Thymus (tissue), 14 donors: ENCODE data around the gene CLDND1. TPM values are rescaled to one million over a fixed set of nuclear protein-coding genes. Genes with fewer than 3 reads are reported as not detected.

Source experiments
- DNase-seq, 9 donors: peaks; one replicate each; pipeline ENCODE4 v3.0.0-alpha.2; 2013; ENCODE audit warnings: low spot score in 9 of 9, low read depth in 6 of 9, missing footprints in 1 of 9
- H3K27ac ChIP-seq, 2 donors: one replicate each; pipeline ENCODE4 v1.5.1; 2013; ENCODE audit warnings: control low read depth in 1 of 2, low read depth in 1 of 2, low read length in 1 of 2, mild to moderate bottlenecking in 1 of 2, moderate library complexity in 1 of 2
- H3K27me3 ChIP-seq, 2 donors: one replicate each; pipeline ENCODE4 v1.5.1; 2013; ENCODE audit warnings: low read length in 1 of 2; ENCODE audit not compliant: control insufficient read depth in 2 of 2, insufficient read depth in 1 of 2
- H3K36me3 ChIP-seq, 2 donors: one replicate each; pipeline ENCODE4 v1.5.1; 2013; ENCODE audit warnings: low read length in 1 of 2, mild to moderate bottlenecking in 1 of 2, moderate library complexity in 1 of 2; ENCODE audit not compliant: control insufficient read depth in 2 of 2, insufficient read depth in 2 of 2
- H3K4me1 ChIP-seq, 2 donors: one replicate each; pipeline ENCODE4 v1.5.1; 2013; ENCODE audit warnings: low read length in 2 of 2; ENCODE audit not compliant: control insufficient read depth in 2 of 2, insufficient read depth in 2 of 2
- H3K4me3 ChIP-seq, 2 donors: one replicate each; pipeline ENCODE4 v1.5.1; 2013; ENCODE audit warnings: low read length in 2 of 2, control low read depth in 1 of 2, mild to moderate bottlenecking in 1 of 2
- H3K9me3 ChIP-seq, 2 donors: one replicate each; pipeline ENCODE4 v1.5.1; 2013; ENCODE audit warnings: low read length in 1 of 2, mild to moderate bottlenecking in 1 of 2; ENCODE audit not compliant: control insufficient read depth in 2 of 2, insufficient read depth in 1 of 2
- WGBS: extraction: QIAGEN DNeasy Blood & Tissue Kit; methylation state at CpG from one replicate; pipeline ENCODE4 v1.1.7; 2013; 5-methylcytosine and 5-hydroxymethylcytosine counted together
- long read RNA-seq, 10 donors: transcript quantifications; one replicate each; lab custom pipeline, GENCODE V29; 2026
- polyA plus RNA-seq: library from polyadenylated mRNA; stranded (reverse); fragments of 200-250 nt; gene quantifications from one replicate; pipeline ENCODE4 v1.2.3, GENCODE V29; 2013
- total RNA-seq: library from RNA; stranded (reverse); fragments of 120-200 nt; gene quantifications from one replicate; pipeline ENCODE4 v1.2.4, GENCODE V29; 2013
- donor health status: healthy.

CLDND1 gene
- 65.2 TPM for total RNA-seq
- 60.1 TPM for polyA plus RNA-seq
- long read RNA-seq, donor 1, partial matches to known transcripts, result 0 of 4 reads
- long read RNA-seq, donor 1, other reads (novel, unspliced or antisense), result 0 of 4 reads
- long read RNA-seq, donor 2, transcript CLDND1-201 (5 exons, 2,161 nt), result major isoform, 39 of 60 reads
- long read RNA-seq, donor 2, transcript CLDND1-207 (2 exons, 778 nt), result minor isoform, 6 of 60 reads
- long read RNA-seq, donor 2, partial matches to known transcripts, result 6 of 60 reads
- long read RNA-seq, donor 2, other reads (novel, unspliced or antisense), result 0 of 60 reads
- long read RNA-seq, donor 3, transcript CLDND1-201 (5 exons, 2,161 nt), result major isoform, 26 of 40 reads
- long read RNA-seq, donor 3, transcript CLDND1-207 (2 exons, 778 nt), result minor isoform, 5 of 40 reads
- long read RNA-seq, donor 3, partial matches to known transcripts, result 0 of 40 reads
- long read RNA-seq, donor 3, other reads (novel, unspliced or antisense), result 0 of 40 reads
- long read RNA-seq, donor 4, transcript CLDND1-201 (5 exons, 2,161 nt), result major isoform, 11 of 14 reads
- long read RNA-seq, donor 4, partial matches to known transcripts, result 0 of 14 reads
- long read RNA-seq, donor 4, other reads (novel, unspliced or antisense), result 0 of 14 reads
- long read RNA-seq, donor 5, transcript CLDND1-207 (2 exons, 778 nt), result minor isoform, 6 of 43 reads
- long read RNA-seq, donor 5, transcript CLDND1-201 (5 exons, 2,161 nt), result major isoform, 27 of 43 reads
- long read RNA-seq, donor 5, transcript CLDND1-213 (2 exons, 520 nt), result minor isoform, 5 of 43 reads
- long read RNA-seq, donor 5, partial matches to known transcripts, result 0 of 43 reads
- long read RNA-seq, donor 5, other reads (novel, unspliced or antisense), result 0 of 43 reads
- long read RNA-seq, donor 6, transcript CLDND1-201 (5 exons, 2,161 nt), result major isoform, 15 of 20 reads
- long read RNA-seq, donor 6, partial matches to known transcripts, result 0 of 20 reads
- long read RNA-seq, donor 6, other reads (novel, unspliced or antisense), result 0 of 20 reads
- long read RNA-seq, donor 7, transcript CLDND1-201 (5 exons, 2,161 nt), result major isoform, 24 of 34 reads
- long read RNA-seq, donor 7, transcript CLDND1-213 (2 exons, 520 nt), result minor isoform, 6 of 34 reads
- long read RNA-seq, donor 7, partial matches to known transcripts, result 0 of 34 reads
- long read RNA-seq, donor 7, other reads (novel, unspliced or antisense), result 0 of 34 reads
- long read RNA-seq, donor 8, transcript CLDND1-201 (5 exons, 2,161 nt), result major isoform, 7 of 17 reads
- long read RNA-seq, donor 8, partial matches to known transcripts, result 6 of 17 reads
- long read RNA-seq, donor 8, other reads (novel, unspliced or antisense), result 0 of 17 reads
- long read RNA-seq, donor 9, transcript CLDND1-201 (5 exons, 2,161 nt), result major isoform, 11 of 42 reads
- long read RNA-seq, donor 9, partial matches to known transcripts, result 23 of 42 reads
- long read RNA-seq, donor 9, other reads (novel, unspliced or antisense), result 0 of 42 reads
- long read RNA-seq, donor 10, transcript CLDND1-201 (5 exons, 2,161 nt), result major isoform, 18 of 23 reads
- long read RNA-seq, donor 10, partial matches to known transcripts, result 0 of 23 reads
- long read RNA-seq, donor 10, other reads (novel, unspliced or antisense), result 0 of 23 reads

GRCh38 chr3:98522544-98523281 is at the start of gene CLDND1:
Gene CLDND1 (minus strand): TSS chr3:98522902. CDS start chr3:98521424, 1,478 bp downstream.
- Histone ChIP-seq H3K4me3 (peak within 1 kb of the TSS; percentile 74 to 84), H3K27me3 (no peaks in the 10 kb centered on the region)

DNA sequence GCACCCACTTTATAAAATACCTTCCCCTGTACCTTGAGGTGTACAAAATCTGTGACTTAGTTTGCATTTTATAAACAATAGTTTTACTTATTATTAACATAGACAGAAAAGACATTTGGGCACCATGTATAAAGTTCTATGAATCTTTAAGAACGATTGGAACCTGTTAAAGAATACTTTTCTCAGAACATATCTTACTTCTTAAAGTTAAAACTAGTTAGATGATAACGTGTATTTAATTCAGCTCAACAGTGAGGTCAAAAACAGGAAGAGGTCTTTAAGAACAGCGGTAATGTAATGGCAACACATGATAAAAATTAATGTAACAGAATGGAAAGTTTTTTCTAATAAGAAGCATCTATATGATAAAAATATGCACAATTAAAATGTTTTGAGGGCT is 45.7 kb upstream of the CLDND1 start:
- 86% methylated on average over 3 of the region's 3 CpGs for whole genome bisulfite sequencing
- no peaks in the 10 kb centered on the region for H3K27me3 ChIP-seq
- H3K27ac ChIP-seq, result no peak overlapping the region
- no peaks in the 10 kb centered on the region for H3K36me3 ChIP-seq
- no peak for DNase-seq
- peaks cover 3 to 14% of the 10 kb centered on the region in 2 donors for H3K4me1 ChIP-seq
- no peak overlapping the region for H3K4me3 ChIP-seq
- H3K9me3 ChIP-seq, result no peaks in the 10 kb centered on the region

More at GRCh38 chr3:98522544-98523281, at the start of gene CLDND1:
- H3K4me1 ChIP-seq, result peaks cover 3 to 11% of the 10 kb centered on the region in 2 donors
- under 1% methylated on average over 63 of the region's 63 CpGs for WGBS
- H3K9me3 ChIP-seq, result no peaks in the 10 kb centered on the region
- peaks cover 6 to 24% of the 10 kb centered on the region in 2 donors for H3K36me3 ChIP-seq
- peak; percentile 89 to 97 (median 95) for DNase-seq
- H3K27ac ChIP-seq, result peak within 1 kb of the TSS; percentile 78 to 84

GRCh38 chr3:98567666-98568270 is 45.1 kb upstream of the CLDND1 start:
- Histone ChIP-seq H3K36me3 (no peaks in the 10 kb centered on the region), H3K4me1 (peaks cover 3 to 14% of the 10 kb centered on the region in 2 donors), H3K4me3 (no peak overlapping the region), H3K27ac (no peak overlapping the region), H3K9me3 (no peaks in the 10 kb centered on the region), H3K27me3 (no peaks in the 10 kb centered on the region)
- no peak for DNase-seq
- WGBS, result 95% methylated on average over 2 of the region's 2 CpGs

DNA sequence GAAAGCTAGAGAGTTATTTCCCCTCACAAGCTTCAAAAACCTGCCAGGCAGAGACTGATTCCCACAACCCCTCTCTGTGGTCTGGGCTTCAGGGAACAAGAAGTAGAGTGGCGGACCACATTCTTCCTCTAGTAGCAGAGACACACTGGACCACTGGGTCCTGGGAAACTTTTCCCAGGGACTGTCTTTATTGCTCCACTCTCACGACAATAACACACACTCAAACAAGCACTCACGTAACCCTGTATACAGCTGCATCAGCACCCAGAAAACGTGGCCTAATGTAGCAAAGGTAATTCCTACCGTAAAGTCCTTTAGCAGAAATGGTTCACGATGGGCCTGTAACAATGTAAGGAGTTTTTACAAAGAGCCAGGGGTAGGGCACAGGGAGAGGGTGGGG is 43.1 kb upstream of the CLDND1 start:
- Histone ChIP-seq H3K4me1 (peaks cover 3 to 18% of the 10 kb centered on the region in 2 donors), H3K36me3 (no peaks in the 10 kb centered on the region), H3K27ac (no peak overlapping the region), H3K9me3 (no peaks in the 10 kb centered on the region), H3K4me3 (no peak overlapping the region), H3K27me3 (no peaks in the 10 kb centered on the region)
- DNase-seq, result no peak
- 60% methylated on average over 6 of the region's 6 CpGs for WGBS

DNA sequence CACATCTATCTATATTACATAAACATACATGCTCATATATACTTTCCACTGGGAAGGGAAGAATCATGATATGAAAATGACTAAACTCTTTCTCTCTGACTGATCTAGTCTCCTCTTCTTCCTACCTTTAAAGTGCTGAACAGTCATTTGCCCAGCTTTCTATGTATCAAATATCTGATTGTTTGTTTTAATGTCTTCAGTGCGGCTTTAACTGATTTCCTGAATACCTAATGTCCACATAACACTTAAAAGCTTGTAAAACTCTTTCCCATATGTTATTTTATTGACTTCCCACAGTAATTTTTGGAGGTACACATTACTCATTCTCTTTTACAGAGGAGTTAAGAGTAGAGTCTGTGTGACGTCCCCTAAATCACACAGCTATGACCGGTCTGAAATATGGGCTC is 42.5 kb upstream of the CLDND1 start:
- no peak overlapping the region for H3K27ac ChIP-seq

GRCh38 chr3:98564282-98565005 is 41.7 kb upstream of the CLDND1 start:
- no peaks in the 10 kb centered on the region for H3K36me3 ChIP-seq
- WGBS, result 41% methylated on average over 7 of the region's 7 CpGs
- no peaks in the 10 kb centered on the region for H3K27me3 ChIP-seq
- H3K4me1 ChIP-seq, result peaks cover 3 to 18% of the 10 kb centered on the region in 2 donors
- no peak overlapping the region for H3K4me3 ChIP-seq
- DNase-seq, result peak in 2 of 9 donors; percentile 24 to 41
- H3K9me3 ChIP-seq, result no peaks in the 10 kb centered on the region
- no peak overlapping the region for H3K27ac ChIP-seq

More for the DNA sequence above, 42.5 kb upstream of the CLDND1 start:
- no peak overlapping the region for H3K4me3 ChIP-seq
- WGBS, result 47% methylated on average over 3 of the region's 3 CpGs
- DNase-seq, result no peak
- no peaks in the 10 kb centered on the region for H3K9me3 ChIP-seq
- H3K4me1 ChIP-seq, result peaks cover 3 to 18% of the 10 kb centered on the region in 2 donors
- H3K36me3 ChIP-seq, result no peaks in the 10 kb centered on the region
- no peaks in the 10 kb centered on the region for H3K27me3 ChIP-seq

DNA sequence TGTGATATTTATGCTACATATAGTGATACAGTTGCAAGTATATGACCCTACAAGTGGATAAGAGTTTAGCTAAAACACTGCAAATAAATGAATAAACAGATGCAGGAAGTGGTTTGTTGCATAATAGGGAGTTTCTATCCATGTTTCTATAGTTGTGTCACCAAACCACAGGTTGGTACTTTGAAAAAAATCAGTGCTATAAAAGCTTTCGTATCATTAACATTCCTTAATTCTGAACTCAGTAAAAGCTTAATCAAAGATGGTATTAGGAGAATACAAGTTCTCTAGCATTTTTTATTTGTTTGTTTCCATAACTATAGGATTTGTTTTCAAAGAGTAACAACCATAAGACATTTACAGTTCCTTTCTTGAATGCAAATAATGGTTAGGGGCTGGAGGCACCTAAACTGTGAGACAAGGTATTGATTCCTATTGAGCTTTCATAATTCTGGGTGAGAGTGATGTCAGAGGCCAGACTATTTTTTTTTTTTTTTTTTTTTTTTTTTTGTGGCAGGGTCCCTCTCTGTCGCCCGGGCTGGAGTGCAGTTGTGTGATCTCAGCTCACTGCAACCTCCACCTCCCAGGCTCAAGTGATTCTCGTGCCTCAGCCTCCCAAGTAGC is 41.1 kb upstream of the CLDND1 start:
- H3K4me1 ChIP-seq, result peaks cover 3 to 18% of the 10 kb centered on the region in 2 donors
- no peaks in the 10 kb centered on the region for H3K9me3 ChIP-seq
- no peaks in the 10 kb centered on the region for H3K27me3 ChIP-seq
- no peak overlapping the region for H3K27ac ChIP-seq
- H3K4me3 ChIP-seq, result no peak overlapping the region
- H3K36me3 ChIP-seq, result no peaks in the 10 kb centered on the region
- 71% methylated on average over 4 of the region's 4 CpGs for WGBS
- DNase-seq, result peak in 1 of 9 donors; percentile 37
